ENCODE measurements around the gene ALDH3B2.
"Not testable (repeated sequence)": the region's sequence is repeated elsewhere in the genome, so short reads cannot be mapped to it uniquely, and the experiment has no call there.

Gene ALDH3B2

GRCh38 chr11:67619683-67620618 is 54.5 kb downstream of the ALDH3B2 start:
- DNase-seq (ENCODE audit: low read depth); H3K4me3 ChIP-seq (ENCODE audit: low read depth, low read length): not testable (repeated sequence)

- DNase-seq (ENCODE audit: low read depth); H3K4me3 ChIP-seq (ENCODE audit: low read depth, low read length): not testable (repeated sequence)
These were observed 55.3 kb downstream of the ALDH3B2 start for GRCh38 chr11:67618901-67619659.

DNA sequence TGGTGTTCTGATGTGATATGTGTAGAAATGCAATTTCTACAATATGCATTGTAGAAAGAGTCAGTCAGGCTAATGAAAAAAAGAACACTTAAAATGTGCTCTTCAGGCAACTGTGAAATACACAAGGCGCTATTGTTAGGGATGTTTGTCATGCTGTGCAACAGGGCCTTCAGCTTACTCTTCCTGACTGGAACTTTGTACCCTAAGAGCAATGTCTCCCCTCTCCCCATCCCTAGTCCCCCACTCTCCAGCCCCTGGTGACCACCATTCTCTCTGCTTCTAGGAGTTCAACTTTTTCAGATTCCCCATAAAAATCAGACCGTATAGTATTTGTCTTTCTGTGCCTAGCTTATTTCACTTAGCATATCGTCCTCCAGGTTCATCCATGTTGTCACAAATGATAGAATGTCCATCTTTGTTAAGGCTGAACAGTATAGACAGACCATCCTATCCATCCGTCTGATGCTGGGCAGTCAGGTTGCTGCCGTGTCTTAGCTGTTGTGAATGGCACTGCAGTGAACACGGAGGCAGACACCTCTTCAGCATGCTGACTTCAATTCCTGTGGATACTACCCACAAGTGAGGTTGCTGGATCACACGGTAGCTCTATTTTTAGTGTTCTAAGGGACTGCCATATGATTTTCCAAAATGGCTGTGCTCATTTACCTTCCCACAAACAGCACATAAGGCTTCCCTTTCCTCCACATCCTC is 57.0 kb downstream of the ALDH3B2 start:
- H3K4me3 ChIP-seq (ENCODE audit: low read depth, low read length) = no peak overlapping the region

GRCh38 chr11:67616431-67617242 is 57.8 kb downstream of the ALDH3B2 start:
- H3K4me3 ChIP-seq (ENCODE audit: low read depth, low read length) = no peak overlapping the region
- TF ChIP-seq, protein P1, sequence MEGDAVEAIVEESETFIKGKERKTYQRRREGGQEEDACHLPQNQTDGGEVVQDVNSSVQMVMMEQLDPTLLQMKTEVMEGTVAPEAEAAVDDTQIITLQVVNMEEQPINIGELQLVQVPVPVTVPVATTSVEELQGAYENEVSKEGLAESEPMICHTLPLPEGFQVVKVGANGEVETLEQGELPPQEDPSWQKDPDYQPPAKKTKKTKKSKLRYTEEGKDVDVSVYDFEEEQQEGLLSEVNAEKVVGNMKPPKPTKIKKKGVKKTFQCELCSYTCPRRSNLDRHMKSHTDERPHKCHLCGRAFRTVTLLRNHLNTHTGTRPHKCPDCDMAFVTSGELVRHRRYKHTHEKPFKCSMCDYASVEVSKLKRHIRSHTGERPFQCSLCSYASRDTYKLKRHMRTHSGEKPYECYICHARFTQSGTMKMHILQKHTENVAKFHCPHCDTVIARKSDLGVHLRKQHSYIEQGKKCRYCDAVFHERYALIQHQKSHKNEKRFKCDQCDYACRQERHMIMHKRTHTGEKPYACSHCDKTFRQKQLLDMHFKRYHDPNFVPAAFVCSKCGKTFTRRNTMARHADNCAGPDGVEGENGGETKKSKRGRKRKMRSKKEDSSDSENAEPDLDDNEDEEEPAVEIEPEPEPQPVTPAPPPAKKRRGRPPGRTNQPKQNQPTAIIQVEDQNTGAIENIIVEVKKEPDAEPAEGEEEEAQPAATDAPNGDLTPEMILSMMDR (IDR thresholded peaks at IDR 0.05; ENCODE audit: low read depth, low read length, missing control alignments) = no peak
- DNase-seq (ENCODE audit: low read depth) = no peak

More for the DNA sequence above, 57.0 kb downstream of the ALDH3B2 start:
- TF ChIP-seq, protein P1 (IDR thresholded peaks at IDR 0.05; ENCODE audit: low read depth, low read length, missing control alignments) = no peak
- DNase-seq (ENCODE audit: low read depth) = no peak

- DNase-seq (ENCODE audit: low read depth) = no peak
- H3K4me3 ChIP-seq (ENCODE audit: low read depth, low read length) = no peak overlapping the region
- TF ChIP-seq, protein P1 (IDR thresholded peaks at IDR 0.05; ENCODE audit: low read depth, low read length, missing control alignments) = no peak
These were observed 58.5 kb downstream of the ALDH3B2 start for GRCh38 chr11:67615728-67616430.

GRCh38 chr11:67614730-67615714 is 59.4 kb downstream of the ALDH3B2 start:
- TF ChIP-seq, protein P1 (IDR thresholded peaks at IDR 0.05; ENCODE audit: low read depth, low read length, missing control alignments) = peak; percentile 80
- DNase-seq (ENCODE audit: low read depth) = no peak

More at GRCh38 chr11:67614730-67615714, 59.4 kb downstream of the ALDH3B2 start:
- H3K4me3 ChIP-seq (ENCODE audit: low read depth, low read length) = peak overlapping the region; percentile 29; the same call in 1 of the 2 replicates
